ENCODE measurements around the gene FNDC4.
"Not testable (repeated sequence)": the region's sequence is repeated elsewhere in the genome, so short reads cannot be mapped to it uniquely, and the experiment has no call there.

Gene FNDC4

GRCh38 chr2:27494944-27495554 lies at the start of gene FNDC4:
TSS of gene FNDC4 (minus strand) at chr2:27495200. CDS start at chr2:27494679, 521 bp downstream.
- DNase-seq (ENCODE audit: low read depth) = no peak

GRCh38 chr2:27544143-27544821 lies 49.3 kb upstream of the FNDC4 start:
- DNase-seq (ENCODE audit: low read depth) = no peak

- not testable (repeated sequence) for DNase-seq (ENCODE audit: low read depth)
Observed at GRCh38 chr2:27539649-27540048, 44.6 kb upstream of the FNDC4 start.

- DNase-seq (ENCODE audit: low read depth) = not testable (repeated sequence)
Observed at GRCh38 chr2:27538839-27539450, 43.9 kb upstream of the FNDC4 start.

- no peak for DNase-seq (ENCODE audit: low read depth)
Observed at GRCh38 chr2:27537287-27537686, 42.3 kb upstream of the FNDC4 start.

DNA sequence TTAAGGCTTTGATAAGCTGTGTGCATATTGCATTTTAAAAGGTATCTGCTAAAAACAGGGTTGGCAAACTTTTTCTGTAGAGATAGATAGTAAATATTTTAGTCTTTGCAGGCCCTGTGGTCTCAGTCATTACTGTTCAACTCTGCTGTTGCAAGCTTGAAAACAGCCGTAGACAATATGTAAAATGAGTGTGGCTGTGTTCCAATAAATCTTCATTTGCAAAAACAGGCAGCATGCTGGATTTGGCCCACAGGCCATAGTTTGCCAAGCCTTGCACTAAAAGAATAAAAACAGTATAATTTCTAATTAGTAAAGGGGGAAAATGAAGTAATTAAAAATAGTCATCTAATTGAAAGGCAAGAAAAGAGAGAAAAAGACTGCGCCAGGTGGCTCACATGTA lies 37.0 kb upstream of the FNDC4 start:
- no peak for DNase-seq (ENCODE audit: low read depth)

GRCh38 chr2:27527182-27527581 lies 32.2 kb upstream of the FNDC4 start:
- peak; percentile 20 for DNase-seq (ENCODE audit: low read depth)

DNA sequence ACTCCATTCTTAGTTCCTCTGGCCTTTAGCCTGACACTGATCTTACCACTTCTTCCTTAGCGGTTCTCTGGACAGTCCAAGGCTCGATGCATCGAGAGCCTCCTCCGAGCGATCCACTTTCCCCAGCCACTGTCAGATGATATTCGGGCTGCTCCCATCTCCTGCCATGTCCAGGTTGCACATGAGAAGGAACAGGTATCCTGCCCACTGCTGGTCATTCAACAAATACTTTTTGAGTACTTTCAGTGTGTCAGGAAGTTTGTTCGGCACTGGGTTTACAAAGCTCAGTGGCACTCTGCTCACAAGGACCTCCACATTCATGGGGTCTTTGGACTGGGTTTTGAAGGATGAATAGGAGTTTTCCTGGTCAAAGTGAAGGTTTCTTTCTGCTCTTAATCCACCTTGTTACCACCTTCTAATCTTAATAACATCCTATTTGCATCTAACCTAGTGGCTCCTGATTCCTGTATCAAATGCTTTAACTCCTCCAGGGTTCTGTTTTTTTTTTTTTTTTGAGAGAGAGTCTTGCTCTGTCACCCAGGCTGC lies 27.5 kb upstream of the FNDC4 start:
- no peak for DNase-seq (ENCODE audit: low read depth)

DNA sequence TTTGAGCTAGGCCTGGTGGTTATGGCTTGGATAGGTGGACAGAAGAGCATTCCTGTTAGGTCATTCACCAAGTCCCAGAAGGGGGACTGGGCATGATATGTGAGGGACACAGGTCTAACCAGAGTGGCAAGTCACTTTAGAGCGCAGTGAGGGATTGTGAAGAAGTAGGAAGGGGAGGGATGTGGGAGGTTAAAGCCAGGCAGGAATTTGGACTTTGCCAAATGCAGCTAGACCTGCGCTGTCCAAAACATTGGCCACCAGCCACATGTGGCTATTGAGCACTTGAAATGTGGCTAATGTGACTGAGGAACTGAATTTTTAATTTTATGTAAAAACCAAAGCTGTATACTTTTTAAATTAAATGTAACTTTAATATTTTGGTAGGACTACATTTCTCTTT lies 25.3 kb upstream of the FNDC4 start:
- DNase-seq (ENCODE audit: low read depth) = no peak

DNA sequence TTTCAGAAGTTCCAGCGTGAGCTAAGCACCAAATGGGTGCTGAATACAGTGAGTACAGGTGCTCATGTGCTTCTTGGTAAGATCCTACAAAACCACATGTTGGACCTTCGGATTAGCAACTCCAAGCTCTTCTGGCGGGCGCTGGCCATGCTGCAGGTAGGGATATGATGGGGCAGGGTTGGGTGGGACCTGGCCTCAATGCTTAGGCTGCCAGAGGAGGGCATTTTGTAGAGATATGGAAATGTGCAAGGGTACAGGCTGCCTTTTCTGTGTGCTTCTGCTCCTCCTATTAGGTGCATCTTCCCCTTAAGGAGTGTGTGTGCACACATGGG lies 23.7 kb upstream of the FNDC4 start:
- no peak for DNase-seq (ENCODE audit: low read depth)

DNA sequence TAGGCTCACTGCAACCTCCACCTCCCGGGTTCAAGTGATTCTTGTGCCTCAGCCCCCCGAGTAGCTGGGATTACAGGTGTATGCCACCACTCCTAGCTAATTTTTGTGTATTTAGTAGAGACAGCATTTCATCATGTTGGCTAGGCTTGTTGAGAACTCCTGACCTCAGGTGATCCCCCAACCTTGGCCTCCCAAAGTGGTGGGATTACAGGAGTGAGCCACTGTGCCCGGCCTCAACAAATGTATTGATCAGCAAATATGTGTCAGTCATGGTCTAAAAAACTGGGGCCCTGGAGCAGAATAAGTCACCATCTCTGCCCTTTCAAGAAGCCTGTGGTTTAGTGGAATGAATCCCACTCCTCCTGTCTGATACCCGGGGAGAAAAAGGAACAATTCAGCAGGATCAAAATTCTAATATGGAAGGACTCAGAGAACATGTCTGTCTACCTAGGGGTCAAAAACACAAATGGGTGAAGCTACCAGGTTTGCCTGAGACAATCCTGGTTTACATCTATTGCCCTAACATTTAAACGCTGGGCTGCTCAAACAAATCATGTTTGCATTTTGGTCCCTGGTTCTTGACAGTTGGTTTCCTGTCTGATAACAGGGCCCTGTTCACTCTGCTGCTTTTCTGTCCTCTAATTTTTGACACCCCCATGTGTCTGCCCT lies 23.2 kb upstream of the FNDC4 start:
- no peak for DNase-seq (ENCODE audit: low read depth)

DNA sequence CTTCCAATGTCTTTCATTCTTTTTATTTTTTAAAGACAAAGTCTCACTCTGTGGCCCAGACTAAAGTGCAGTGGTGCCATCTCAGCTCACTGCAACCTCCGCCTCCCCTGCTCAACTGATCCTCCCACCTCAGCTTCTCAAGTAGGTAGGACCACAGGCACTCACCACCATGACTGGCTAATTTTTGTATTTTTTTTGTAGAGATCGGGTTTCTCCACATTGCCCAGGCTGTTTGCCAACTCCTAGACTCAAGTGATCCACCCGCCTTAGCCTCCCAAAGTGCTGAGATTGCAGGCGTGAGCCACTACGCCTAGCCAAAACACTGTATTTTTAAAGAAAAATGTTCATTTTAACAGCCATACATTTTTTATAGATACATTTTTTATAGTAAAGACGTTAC lies 14.3 kb upstream of the FNDC4 start:
- DNase-seq (ENCODE audit: low read depth) = peak; percentile 66

DNA sequence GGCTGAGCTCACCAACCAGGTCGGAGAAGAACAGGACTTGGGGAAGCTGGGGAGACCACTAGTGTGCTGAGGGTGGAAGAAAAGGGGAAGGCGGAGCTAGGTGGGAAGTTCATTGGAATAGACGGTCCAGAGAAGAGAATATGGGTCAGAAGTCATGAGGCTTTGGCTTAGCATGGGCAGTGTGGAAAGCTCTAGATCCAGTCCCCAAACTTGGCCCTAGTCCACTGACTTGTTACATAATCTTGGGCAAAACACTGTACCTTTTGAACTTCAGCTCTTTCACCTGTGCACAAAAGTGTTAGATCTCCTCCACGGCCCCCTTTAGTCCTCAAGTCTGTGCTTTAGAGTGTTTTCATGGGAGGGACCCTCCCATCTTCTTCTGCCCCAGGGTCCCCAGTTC lies 12.3 kb upstream of the FNDC4 start:
- DNase-seq (ENCODE audit: low read depth) = no peak

DNA sequence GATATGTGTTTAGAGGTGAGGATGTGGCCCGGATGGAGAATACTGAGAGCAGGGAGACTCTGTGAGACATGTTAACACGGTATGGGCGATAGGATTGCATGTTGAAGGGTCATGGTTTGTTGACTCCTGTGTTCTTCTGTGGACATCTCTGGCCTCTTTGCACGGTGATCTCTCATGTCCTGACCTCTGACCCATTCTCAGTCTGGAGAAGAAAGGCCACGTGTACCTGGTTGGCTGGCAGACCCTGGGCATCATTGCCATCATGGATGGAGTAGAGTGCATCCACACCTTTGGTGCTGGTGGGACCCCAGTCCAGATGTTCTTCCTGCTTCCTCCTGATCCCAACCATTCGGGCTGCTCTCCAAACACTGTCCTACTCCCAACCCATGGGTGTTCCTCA lies 11.6 kb upstream of the FNDC4 start:
- no peak for DNase-seq (ENCODE audit: low read depth)

DNA sequence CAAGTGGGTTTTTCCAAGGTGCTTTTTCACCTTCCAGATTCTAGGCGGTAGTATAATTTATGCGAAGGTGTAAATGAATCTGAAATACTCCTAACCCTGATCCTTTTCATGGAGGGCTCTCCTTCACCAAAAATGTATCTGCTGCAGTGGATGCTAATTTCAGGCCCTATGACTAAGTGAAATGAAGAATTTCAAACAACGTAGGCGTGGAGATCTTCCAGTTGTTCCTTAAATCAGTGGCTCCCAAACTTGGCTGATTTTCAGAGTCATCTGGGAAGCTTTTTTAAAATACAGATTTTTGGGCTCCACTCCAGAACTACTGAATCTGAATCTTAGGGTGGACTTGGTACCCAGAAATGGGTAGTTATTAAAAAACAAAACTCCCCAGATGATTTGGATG lies 7.1 kb upstream of the FNDC4 start:
- no peak for DNase-seq (ENCODE audit: low read depth)

DNA sequence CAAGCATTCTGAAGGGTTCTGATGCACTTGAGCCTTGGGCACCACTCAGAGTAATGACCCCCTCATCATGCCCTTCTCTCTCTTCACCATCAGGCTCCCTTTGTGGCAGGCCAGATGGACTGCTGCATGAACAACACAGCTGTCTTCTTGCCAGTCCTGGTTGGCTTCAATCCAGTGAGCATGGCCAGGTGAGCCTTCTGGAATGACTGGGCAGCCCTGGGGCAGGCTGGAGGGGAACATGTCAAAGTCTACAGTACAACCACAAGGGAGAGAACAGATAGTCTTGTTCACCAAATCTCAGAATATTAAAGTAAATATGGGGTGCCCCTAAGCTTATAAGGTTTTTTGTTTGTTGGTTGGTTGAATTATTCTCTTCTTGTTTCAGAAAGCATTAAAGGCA lies 6.0 kb upstream of the FNDC4 start:
- no peak for DNase-seq (ENCODE audit: low read depth)

- DNase-seq (ENCODE audit: low read depth) = no peak
Observed at GRCh38 chr2:27498975-27499374, 4.0 kb upstream of the FNDC4 start.

DNA sequence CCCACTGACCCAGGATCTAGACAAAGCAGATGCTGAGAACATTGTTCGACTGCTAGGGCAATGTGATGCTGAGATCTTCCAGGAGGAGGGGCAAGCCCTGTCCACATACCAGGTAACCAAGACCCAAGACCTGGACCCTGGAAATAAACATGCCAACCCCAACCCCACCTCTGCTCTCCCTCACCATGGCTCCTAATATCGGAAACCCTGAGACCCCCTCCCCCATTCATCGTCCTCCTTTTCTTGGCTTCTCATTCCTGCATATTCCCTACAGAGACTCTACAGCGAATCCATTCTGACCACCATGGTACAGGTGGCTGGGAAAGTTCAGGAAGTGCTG lies 2.3 kb upstream of the FNDC4 start:
- DNase-seq (ENCODE audit: low read depth) = no peak

DNA sequence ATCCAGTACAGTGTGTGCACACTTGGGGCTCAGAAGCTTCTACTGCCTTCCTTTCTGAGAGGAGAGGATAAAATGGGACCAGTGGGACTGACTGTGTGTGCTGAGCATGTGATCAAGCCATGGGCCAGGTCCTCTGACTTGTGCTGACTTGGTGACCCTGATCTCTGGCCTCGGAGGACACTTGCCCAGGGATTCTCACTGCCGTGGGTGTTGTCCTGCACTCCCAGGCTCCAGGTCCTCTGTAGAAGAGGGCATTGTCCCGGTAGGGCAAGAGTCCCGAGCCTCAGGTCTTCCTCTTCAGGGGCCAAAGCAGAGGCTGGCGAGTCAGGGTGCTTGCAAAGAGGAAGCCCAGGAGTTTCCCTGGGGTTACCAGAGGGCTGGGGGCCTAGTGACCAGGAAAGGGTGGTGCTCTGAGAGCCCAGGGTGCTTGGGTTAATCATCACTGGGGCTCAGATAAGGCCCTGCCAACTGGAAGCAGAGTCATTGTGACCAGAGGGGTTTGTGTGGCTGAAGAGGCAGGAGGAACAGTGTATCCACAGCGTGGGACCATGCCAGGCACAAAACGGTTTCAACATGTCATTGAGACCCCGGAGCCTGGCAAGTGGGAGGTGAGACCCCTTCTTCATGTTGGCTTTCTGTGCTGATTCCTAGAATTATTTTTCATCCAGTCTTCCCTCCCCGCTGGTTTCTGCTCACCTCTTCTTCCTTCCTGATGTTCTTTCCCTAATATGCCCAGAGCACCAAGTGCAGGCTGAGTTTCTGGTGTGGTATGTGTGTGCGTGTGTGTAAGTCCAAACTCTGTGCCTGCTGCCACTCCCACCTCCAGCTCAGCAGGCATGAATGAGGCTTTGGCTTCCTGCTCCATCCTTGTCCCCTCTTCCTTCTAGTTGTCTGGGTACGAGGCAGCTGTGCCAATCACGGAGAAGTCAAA lies 1.6 kb upstream of the FNDC4 start, which contains the start of gene GCKR:
TSS of gene GCKR (plus strand) at position 483 of the 931 bp plus-strand sequence. CDS start at position 549, 66 bp downstream.
- no peak for DNase-seq (ENCODE audit: low read depth)

- DNase-seq (ENCODE audit: low read depth) = no peak
Observed at GRCh38 chr2:27495840-27496356, 898 bp upstream of the FNDC4 start.

DNA sequence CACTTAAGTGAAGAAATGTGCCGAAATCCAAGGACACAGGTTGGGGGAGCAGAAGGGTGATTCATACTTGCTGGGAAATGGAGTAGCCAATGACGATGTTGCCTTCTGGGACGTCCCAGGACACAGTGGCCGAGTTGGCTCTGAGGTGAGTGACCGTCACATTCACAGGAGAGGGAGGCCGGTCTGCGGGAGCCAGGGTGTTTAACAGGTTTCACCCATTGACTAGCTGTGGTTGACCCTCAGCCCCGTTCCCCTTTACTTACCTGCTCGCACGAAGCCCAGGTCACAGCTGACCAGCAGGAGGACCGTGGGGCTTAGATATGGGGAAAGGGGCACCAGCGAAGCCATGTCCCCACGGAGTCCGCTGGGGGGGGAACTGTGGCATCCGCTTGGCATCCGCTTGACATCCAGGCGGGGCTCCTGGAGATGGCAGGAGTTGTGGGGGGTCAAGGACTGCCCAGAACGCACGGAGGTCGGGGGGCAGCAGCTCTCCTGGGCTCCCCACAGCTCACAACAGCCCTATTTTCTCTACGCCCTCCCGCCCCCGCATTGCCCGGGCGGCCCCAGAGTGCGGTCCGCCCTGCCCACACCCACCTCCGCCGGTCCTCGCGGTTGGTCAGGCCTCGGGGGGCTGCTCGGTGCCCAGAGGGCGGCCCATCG lies 586 bp downstream of the FNDC4 start:
- DNase-seq (ENCODE audit: low read depth) = peak; percentile 75

Data from iris pigment epithelial cell (primary cell).